Measurements from ENCODE around the gene FLT3.

The FLT3 gene

DNA sequence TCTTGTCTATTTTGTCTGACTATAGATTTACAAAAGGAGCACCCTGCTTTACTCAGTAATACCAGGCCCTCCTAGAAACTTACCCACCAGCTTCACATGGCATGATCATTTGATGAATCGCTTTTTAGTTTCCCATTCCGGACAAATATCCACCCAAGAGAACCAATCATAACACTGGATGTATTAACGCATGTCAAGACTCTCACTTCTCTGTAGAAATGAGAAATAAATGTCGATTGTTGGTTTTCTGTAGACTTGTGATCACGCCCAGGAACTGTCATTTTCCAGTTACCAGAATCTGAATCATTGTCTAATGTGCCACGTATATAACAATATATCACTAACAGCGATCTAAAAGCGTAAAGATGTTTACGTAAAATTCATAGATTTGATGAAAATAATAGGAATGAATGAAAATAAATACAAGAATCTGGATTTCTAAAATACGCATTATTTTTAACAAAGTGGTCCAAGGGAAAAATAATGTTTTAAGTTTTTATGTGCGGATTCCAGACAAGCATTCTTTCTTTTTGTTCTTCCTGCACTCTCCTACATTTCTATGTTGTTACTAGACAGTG lies 145.3 kb downstream of the FLT3 start:
- POLR2A ChIA-PET = no interaction called here
- H3K4me3 ChIP-seq (ENCODE audit: low read depth, low read length) = no peak overlapping the region
- H3K9me3 ChIP-seq (ENCODE audit: control insufficient read depth, insufficient read depth, low read depth, low read length) = no peaks in the 10 kb centered on the region
- H3K36me3 ChIP-seq (ENCODE audit: control insufficient read depth in 2 of 2, insufficient read depth in 1 of 2, low read length in 2 of 2) = peaks cover 0 to under 1% of the 10 kb centered on the region in 2 experiments; a peak in 1 of 3 replicates
- TF ChIP-seq OVOL3 (tag by site-specific recombination; IDR thresholded peaks at IDR 0.05) (no peak), ZNF548 (tag by site-specific recombination; IDR thresholded peaks at IDR 0.05) (no peak), KLF8 (tag by site-specific recombination; IDR thresholded peaks at IDR 0.05) (no peak), ZNF555 (tag by site-specific recombination; conservative IDR thresholded peaks at IDR 0.05) (no peak), ZNF366 (tag by site-specific recombination; conservative IDR thresholded peaks at IDR 0.05) (no peak), ZNF132 (tag by site-specific recombination; IDR thresholded peaks at IDR 0.05; ENCODE audit: borderline replicate concordance) (no peak), KLF10 (tag by site-specific recombination; IDR thresholded peaks at IDR 0.05) (no peak), ZNF169 (tag by site-specific recombination; IDR thresholded peaks at IDR 0.05) (no peak), ZNF610 (tag by site-specific recombination; IDR thresholded peaks at IDR 0.05; ENCODE audit: borderline replicate concordance) (no peak), ZNF214 (tag by site-specific recombination; IDR thresholded peaks at IDR 0.05; ENCODE audit: borderline replicate concordance) (no peak), ZNF174 (tag by site-specific recombination; IDR thresholded peaks at IDR 0.05) (no peak), ZNF391 (tag by site-specific recombination; IDR thresholded peaks at IDR 0.05; ENCODE audit: borderline replicate concordance, low read depth) (no peak), ZNF23 (tag by site-specific recombination; IDR thresholded peaks at IDR 0.05; ENCODE audit: borderline replicate concordance) (no peak), RBAK (tag by site-specific recombination; IDR thresholded peaks at IDR 0.05) (no peak), GLIS2 (tag by site-specific recombination; IDR thresholded peaks at IDR 0.05) (no peak), ZNF2 (tag by site-specific recombination; IDR thresholded peaks at IDR 0.05) (no peak)
- H3K27ac ChIP-seq (ENCODE audit: extremely low read depth, low read depth, low read length) = no peak overlapping the region
- no peaks in the 10 kb centered on the region; the same call in 1 of the 2 replicates for H3K4me1 ChIP-seq (ENCODE audit: control insufficient read depth, insufficient read depth, low read length)
- CTCF ChIA-PET = interaction anchor here (1.2 to 13.6 kb wide), 7 partner anchors 8 to 552 kb away, joined by 3 to 206 read pairs (median 5); no protein-coding TSS in a partner anchor

GRCh38 chr13:27954406-27954851 lies 145.9 kb downstream of the FLT3 start:
- Histone ChIP-seq H3K4me1 (ENCODE audit: control insufficient read depth, insufficient read depth, low read length) (no peaks in the 10 kb centered on the region; the same call in 1 of the 2 replicates), H3K27ac (ENCODE audit: extremely low read depth, low read depth, low read length) (no peak overlapping the region), H3K4me3 (ENCODE audit: low read depth, low read length) (peak overlapping the region; percentile 12; the same call in 1 of the 2 replicates), H3K9me3 (ENCODE audit: control insufficient read depth, insufficient read depth, low read depth, low read length) (no peaks in the 10 kb centered on the region), H3K36me3 (ENCODE audit: control insufficient read depth in 2 of 2, insufficient read depth in 1 of 2, low read length in 2 of 2) (no peaks in the 10 kb centered on the region)
- TF ChIP-seq KLF8 (tag by site-specific recombination; IDR thresholded peaks at IDR 0.05) = no peak
- no peak for TF ChIP-seq ZNF677 (tag by site-specific recombination; IDR thresholded peaks at IDR 0.05)
- no peak for TF ChIP-seq ZNF302 (tag by site-specific recombination; IDR thresholded peaks at IDR 0.05; ENCODE audit: low read depth)
- no peak for TF ChIP-seq ZNF791 (tag by site-specific recombination; IDR thresholded peaks at IDR 0.05)
- TF ChIP-seq ZBTB21 (tag by site-specific recombination; IDR thresholded peaks at IDR 0.05) = no peak
- TF ChIP-seq ZNF221 (tag by site-specific recombination; IDR thresholded peaks at IDR 0.05; ENCODE audit: borderline replicate concordance) = no peak
- no peak for TF ChIP-seq ZNF610 (tag by site-specific recombination; IDR thresholded peaks at IDR 0.05; ENCODE audit: borderline replicate concordance)
- no peak for TF ChIP-seq ZNF76 (tag by site-specific recombination; IDR thresholded peaks at IDR 0.05; ENCODE audit: borderline replicate concordance, low read depth)
- POLR2A ChIA-PET = interaction anchor here (1.2 kb wide), 2 partner anchors 85 to 128 kb away, joined by 3 to 4 read pairs; no protein-coding TSS in a partner anchor
- CTCF ChIA-PET = interaction anchor here (0.6 to 13.6 kb wide), 25 partner anchors 9 to 1056 kb away, joined by 3 to 206 read pairs (median 4); no protein-coding TSS in a partner anchor
